HEK293T (cell line): ENCODE measurements around the gene HOXB3.

Source experiments
- ARNT ChIP-seq: fragments of 450-650 bp; IDR thresholded peaks from 2 replicates; pipeline ENCODE4 v1.6.1; 2017; ENCODE audit warnings: mild to moderate bottlenecking
- BHLHE40 ChIP-seq: fragments of 450-650 bp; IDR thresholded peaks from 2 replicates; pipeline ENCODE4 v1.6.1; 2016; ENCODE audit warnings: mild to moderate bottlenecking, moderate library complexity, borderline replicate concordance
- CTBP1 ChIP-seq: fragments of 450-650 bp; IDR thresholded peaks from 2 replicates; pipeline ENCODE4 v1.6.1; 2016; ENCODE audit warnings: borderline replicate concordance
- FOXA1 ChIP-seq: fragments of 450-650 bp; IDR thresholded peaks from 2 replicates; pipeline ENCODE4 v1.6.1; 2016; ENCODE audit warnings: mild to moderate bottlenecking
- FOXK2 ChIP-seq: fragments of 450-650 bp; IDR thresholded peaks from 2 replicates; pipeline ENCODE4 v1.6.1; 2016; ENCODE audit warnings: mild to moderate bottlenecking
- FOXM1 ChIP-seq: fragments of 450-650 bp; IDR thresholded peaks from 2 replicates; pipeline ENCODE4 v1.6.1; 2017; ENCODE audit warnings: mild to moderate bottlenecking, borderline replicate concordance
- HDGF ChIP-seq: fragments of 450-650 bp; IDR thresholded peaks from 2 replicates; pipeline ENCODE4 v1.6.1; 2017; ENCODE audit warnings: antibody characterized with exemption, borderline replicate concordance
- SP1 ChIP-seq: fragments of 450-650 bp; IDR thresholded peaks from 2 replicates; pipeline ENCODE4 v1.6.1; 2017
- SUZ12 ChIP-seq: fragments of 450-650 bp; IDR thresholded peaks from 2 replicates; pipeline ENCODE4 v1.6.1; 2016; ENCODE audit warnings: mild to moderate bottlenecking
- ZNF384 ChIP-seq: fragments of 450-650 bp; IDR thresholded peaks from 2 replicates; pipeline ENCODE4 v1.6.1; 2016

DNA sequence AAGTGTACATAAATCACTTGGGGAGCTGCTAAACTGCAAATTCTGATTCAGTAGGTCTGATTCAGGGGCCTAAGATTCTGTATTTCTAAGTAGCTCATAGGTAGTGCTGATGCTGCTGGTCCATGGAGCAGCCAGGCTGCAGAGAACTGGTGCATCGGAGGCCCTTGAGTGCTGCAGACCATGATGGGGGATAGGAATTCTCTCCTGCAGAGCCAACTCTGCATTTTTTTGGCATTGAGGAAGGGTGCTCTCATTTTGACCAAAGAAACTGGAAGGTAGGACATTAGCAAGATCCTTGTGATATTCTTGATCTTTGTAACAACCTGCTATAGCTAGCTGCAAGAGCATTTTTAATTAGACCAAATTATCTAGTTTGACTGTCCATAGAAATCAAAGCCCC, 49.8 kb downstream of the HOXB3 start:
- no peak for TF ChIP-seq SUZ12
- no peak for TF ChIP-seq FOXA1
- TF ChIP-seq FOXM1: no peak
- no peak for TF ChIP-seq HDGF
- no peak for TF ChIP-seq ARNT
- no peak for TF ChIP-seq CTBP1
- TF ChIP-seq SP1: no peak
- TF ChIP-seq FOXK2: no peak
- no peak for TF ChIP-seq ZNF384
- TF ChIP-seq BHLHE40: no peak
